Measurements from ENCODE around the gene OPN5.

- TF ChIP-seq POLR2A (IDR thresholded peaks at IDR 0.05) (no peak), POLR2AphosphoS5 (IDR thresholded peaks at IDR 0.05) (no peak), EP300 (IDR thresholded peaks at IDR 0.05) (no peak)
- TF ChIP-seq, protein P1, sequence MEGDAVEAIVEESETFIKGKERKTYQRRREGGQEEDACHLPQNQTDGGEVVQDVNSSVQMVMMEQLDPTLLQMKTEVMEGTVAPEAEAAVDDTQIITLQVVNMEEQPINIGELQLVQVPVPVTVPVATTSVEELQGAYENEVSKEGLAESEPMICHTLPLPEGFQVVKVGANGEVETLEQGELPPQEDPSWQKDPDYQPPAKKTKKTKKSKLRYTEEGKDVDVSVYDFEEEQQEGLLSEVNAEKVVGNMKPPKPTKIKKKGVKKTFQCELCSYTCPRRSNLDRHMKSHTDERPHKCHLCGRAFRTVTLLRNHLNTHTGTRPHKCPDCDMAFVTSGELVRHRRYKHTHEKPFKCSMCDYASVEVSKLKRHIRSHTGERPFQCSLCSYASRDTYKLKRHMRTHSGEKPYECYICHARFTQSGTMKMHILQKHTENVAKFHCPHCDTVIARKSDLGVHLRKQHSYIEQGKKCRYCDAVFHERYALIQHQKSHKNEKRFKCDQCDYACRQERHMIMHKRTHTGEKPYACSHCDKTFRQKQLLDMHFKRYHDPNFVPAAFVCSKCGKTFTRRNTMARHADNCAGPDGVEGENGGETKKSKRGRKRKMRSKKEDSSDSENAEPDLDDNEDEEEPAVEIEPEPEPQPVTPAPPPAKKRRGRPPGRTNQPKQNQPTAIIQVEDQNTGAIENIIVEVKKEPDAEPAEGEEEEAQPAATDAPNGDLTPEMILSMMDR (IDR thresholded peaks at IDR 0.05) = no peak
These were observed 57.8 kb downstream of the OPN5 start for GRCh38 chr6:47839645-47840044.
